Measurements from ENCODE around the gene VPS11. TPM values are rescaled to one million over a fixed set of nuclear protein-coding genes. Genes with fewer than 3 reads are reported as not detected.

VPS11 gene
- total RNA-seq, 4 donors from 2014 or later, result 37.2 to 57.2 (median 47.9) TPM

DNA sequence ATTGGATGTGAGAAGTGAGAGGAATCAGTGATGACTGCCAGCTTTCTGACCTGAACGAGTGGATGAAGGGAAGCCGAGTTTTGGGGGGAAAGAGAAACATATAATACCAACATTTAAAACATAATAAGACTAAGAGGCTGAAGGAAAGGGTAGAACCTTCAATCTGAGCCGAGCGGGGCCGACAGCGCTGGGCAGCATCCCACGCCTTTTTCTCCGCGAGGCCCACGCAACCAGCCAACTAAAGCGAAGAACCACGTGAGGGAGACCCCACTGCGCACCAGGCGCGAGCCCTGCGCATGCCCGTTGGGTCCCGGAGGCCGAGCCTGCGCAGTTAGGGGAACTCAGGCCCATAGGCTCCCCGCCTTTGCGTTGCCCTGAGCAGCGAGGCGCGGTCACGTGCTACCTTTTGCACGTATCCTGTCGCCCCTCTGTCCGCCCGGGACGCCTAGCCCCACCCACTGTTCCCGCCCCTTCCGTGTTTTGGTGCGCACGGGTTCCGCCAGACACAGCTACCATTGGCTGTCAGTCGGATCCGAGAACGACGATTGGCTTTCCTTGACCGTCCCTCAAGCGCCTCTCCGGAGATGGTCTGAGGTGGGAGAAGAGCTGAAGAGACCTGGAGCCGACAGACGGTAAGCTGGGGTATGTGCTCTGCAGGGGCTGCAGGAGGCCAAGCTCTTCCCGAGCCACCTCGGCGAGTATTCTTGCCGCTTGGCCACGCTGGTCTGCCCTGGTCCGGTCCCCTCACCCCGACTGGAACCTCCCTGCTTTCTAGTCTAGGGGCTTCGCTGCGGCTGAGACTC lies 53.6 kb downstream of the VPS11 start, which contains the start of gene HINFP:
Gene HINFP, plus strand, starts transcription at position 573 of the 803 bp plus-strand sequence. CDS start 5,365 bp downstream, outside the sequence.
- Histone ChIP-seq H3K4me3 (peak within 1 kb of the TSS; percentile 63), H3K27ac (peak within 1 kb of the TSS; percentile 85), H3K4me1 (peaks cover 33% of the 10 kb centered on the region), H3K27me3 (no peaks in the 10 kb centered on the region), H3K9me3 (no peaks in the 10 kb centered on the region), H3K36me3 (peaks cover 14% of the 10 kb centered on the region)
- peak in 1 of 3 donors; percentile 62 for TF ChIP-seq POLR2AphosphoS5 (IDR thresholded peaks at IDR 0.05)
- peak; percentile 40 to 67 for TF ChIP-seq POLR2A (IDR thresholded peaks at IDR 0.05)
- TF ChIP-seq EP300 (IDR thresholded peaks at IDR 0.05), result no peak
- TF ChIP-seq, protein P1, sequence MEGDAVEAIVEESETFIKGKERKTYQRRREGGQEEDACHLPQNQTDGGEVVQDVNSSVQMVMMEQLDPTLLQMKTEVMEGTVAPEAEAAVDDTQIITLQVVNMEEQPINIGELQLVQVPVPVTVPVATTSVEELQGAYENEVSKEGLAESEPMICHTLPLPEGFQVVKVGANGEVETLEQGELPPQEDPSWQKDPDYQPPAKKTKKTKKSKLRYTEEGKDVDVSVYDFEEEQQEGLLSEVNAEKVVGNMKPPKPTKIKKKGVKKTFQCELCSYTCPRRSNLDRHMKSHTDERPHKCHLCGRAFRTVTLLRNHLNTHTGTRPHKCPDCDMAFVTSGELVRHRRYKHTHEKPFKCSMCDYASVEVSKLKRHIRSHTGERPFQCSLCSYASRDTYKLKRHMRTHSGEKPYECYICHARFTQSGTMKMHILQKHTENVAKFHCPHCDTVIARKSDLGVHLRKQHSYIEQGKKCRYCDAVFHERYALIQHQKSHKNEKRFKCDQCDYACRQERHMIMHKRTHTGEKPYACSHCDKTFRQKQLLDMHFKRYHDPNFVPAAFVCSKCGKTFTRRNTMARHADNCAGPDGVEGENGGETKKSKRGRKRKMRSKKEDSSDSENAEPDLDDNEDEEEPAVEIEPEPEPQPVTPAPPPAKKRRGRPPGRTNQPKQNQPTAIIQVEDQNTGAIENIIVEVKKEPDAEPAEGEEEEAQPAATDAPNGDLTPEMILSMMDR (IDR thresholded peaks at IDR 0.05), result no peak
- under 1% methylated on average over 26 of the region's 54 CpGs for WGBS
- peak; percentile 100 for DNase-seq (ENCODE audit: low spot score in 2 of 2)

DNA sequence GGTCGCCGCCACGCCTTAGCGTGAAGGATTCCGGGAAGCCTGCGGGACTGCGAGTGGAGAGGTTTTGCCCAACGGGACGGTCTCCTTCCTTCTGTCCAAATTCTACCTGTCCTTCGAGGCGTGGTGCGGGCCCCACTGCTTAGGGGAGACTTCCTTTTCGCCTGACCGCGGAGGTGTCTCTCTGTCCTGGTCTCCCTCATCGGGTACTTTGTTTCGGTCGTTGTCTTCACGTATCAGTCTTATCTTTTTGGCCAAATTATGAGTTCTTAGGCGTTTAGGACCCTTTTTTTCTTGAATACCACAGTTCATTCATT lies 54.1 kb downstream of the VPS11 start:
- 3% methylated on average over 16 of the region's 20 CpGs for WGBS
- Histone ChIP-seq H3K36me3 (peaks cover 9% of the 10 kb centered on the region), H3K9me3 (no peaks in the 10 kb centered on the region), H3K27ac (peak overlapping the region; percentile 85), H3K4me1 (peaks cover 38% of the 10 kb centered on the region), H3K4me3 (peak overlapping the region; percentile 63), H3K27me3 (no peaks in the 10 kb centered on the region)
- DNase-seq (ENCODE audit: low spot score in 2 of 2), result no peak
- TF ChIP-seq POLR2A (IDR thresholded peaks at IDR 0.05) (no peak), POLR2AphosphoS5 (IDR thresholded peaks at IDR 0.05) (no peak), EP300 (IDR thresholded peaks at IDR 0.05) (no peak)
- TF ChIP-seq, protein P1 (IDR thresholded peaks at IDR 0.05), result no peak

DNA sequence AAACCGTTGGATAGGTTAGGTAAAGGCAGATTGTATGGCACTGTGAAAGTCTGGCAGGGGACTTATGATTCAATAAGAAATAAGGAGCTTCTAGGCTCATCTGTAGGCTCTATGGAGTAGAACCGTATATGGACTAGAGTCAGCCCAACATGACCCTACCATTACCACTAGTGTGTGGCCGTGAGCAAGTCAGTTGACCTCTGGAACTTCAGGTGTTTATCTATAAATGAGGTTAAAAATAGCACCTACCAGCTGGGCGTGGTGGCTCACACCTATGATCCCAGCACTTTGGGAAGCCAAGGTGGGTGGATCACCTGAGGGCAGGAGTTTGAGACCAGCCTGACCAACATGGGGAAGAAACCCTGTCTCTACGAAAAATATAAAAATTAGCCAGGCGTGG lies 58.2 kb downstream of the VPS11 start:
- Histone ChIP-seq H3K4me1 (peaks cover 34% of the 10 kb centered on the region), H3K27ac (no peak overlapping the region), H3K9me3 (no peaks in the 10 kb centered on the region), H3K36me3 (peaks cover 34% of the 10 kb centered on the region), H3K27me3 (no peaks in the 10 kb centered on the region), H3K4me3 (no peak overlapping the region)
- WGBS, result 74% methylated on average over 6 of the region's 6 CpGs
- TF ChIP-seq EP300 (IDR thresholded peaks at IDR 0.05) (no peak), POLR2AphosphoS5 (IDR thresholded peaks at IDR 0.05) (no peak), POLR2A (IDR thresholded peaks at IDR 0.05) (no peak)
- TF ChIP-seq, protein P1 (IDR thresholded peaks at IDR 0.05), result no peak
- no peak for DNase-seq (ENCODE audit: low spot score in 2 of 2)

DNA sequence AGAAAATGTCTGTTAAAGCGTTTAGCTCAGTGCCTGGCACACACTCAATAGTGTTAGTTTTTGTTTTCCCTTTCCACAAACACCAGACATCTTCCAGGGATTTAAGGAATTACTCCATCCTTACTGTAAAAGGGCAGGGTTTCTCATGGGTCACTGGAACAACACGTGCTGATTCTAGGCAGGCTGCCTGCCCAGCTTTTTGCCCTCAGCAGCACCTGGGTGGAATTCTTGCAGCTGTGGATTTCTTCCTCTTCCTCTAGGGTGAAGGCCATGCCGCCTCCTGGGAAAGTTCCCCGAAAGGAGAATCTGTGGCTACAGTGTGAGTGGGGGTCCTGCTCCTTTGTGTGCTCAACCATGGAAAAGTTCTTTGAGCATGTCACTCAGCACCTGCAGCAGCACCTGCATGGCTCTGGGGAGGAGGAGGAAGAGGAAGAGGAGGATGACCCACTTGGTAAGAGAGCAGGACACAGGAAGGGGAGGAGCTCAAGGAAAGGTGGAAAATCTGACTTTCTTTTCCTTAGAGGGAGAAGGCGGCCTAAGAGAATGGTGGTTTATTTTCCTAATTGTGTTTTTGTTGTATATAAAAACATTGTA lies 59.2 kb downstream of the VPS11 start:
- H3K36me3 ChIP-seq, result peaks cover 43% of the 10 kb centered on the region
- no peak overlapping the region for H3K4me3 ChIP-seq
- no peaks in the 10 kb centered on the region for H3K27me3 ChIP-seq
- TF ChIP-seq, protein P1 (IDR thresholded peaks at IDR 0.05), result no peak
- no peak for TF ChIP-seq POLR2AphosphoS5 (IDR thresholded peaks at IDR 0.05)
- TF ChIP-seq EP300 (IDR thresholded peaks at IDR 0.05), result no peak
- no peak for TF ChIP-seq POLR2A (IDR thresholded peaks at IDR 0.05)
- 55% methylated on average over 5 of the region's 5 CpGs for whole genome bisulfite sequencing
- DNase-seq (ENCODE audit: low spot score in 2 of 2), result no peak
- H3K9me3 ChIP-seq, result no peaks in the 10 kb centered on the region
- H3K27ac ChIP-seq, result no peak overlapping the region
- H3K4me1 ChIP-seq, result peaks cover 32% of the 10 kb centered on the region

DNA sequence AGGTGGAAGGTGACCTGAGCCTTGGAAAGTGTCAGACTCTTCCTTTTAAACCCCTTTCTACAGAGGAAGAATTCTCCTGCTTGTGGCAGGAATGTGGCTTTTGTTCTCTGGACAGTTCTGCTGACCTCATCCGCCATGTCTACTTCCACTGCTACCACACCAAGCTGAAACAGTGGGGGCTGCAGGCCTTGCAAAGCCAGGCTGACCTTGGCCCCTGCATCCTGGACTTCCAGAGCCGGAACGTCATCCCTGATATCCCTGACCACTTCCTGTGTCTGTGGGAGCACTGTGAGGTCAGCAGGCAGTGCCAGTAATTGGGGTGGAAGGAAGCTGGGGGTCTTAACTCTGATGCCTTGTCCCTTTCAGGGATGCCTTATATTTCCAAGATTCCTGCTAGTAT lies 63.0 kb downstream of the VPS11 start:
- H3K27me3 ChIP-seq, result no peaks in the 10 kb centered on the region
- H3K4me3 ChIP-seq, result no peak overlapping the region
- DNase-seq (ENCODE audit: low spot score in 2 of 2), result no peak
- TF ChIP-seq, protein P1 (IDR thresholded peaks at IDR 0.05), result no peak
- TF ChIP-seq EP300 (IDR thresholded peaks at IDR 0.05), result no peak
- no peak for TF ChIP-seq POLR2A (IDR thresholded peaks at IDR 0.05)
- no peak for TF ChIP-seq POLR2AphosphoS5 (IDR thresholded peaks at IDR 0.05)
- H3K27ac ChIP-seq, result no peak overlapping the region
- H3K4me1 ChIP-seq, result peaks cover 14% of the 10 kb centered on the region
- H3K9me3 ChIP-seq, result no peaks in the 10 kb centered on the region
- 74% methylated on average over 3 of the region's 3 CpGs for WGBS
- H3K36me3 ChIP-seq, result peaks cover 65% of the 10 kb centered on the region
